GM18873 (cell line): Measurements from ENCODE around the gene PIK3R2.
"Not testable (repeated sequence)": the region's sequence is repeated elsewhere in the genome, so short reads cannot be mapped to it uniquely, and the experiment has no call there.

Experiments
- ATAC-seq: cut with Tn5 transposase; IDR thresholded peaks from one replicate; pipeline ENCODE4 v1.9.1; 2021; ENCODE audit warnings: mild to moderate bottlenecking, moderate library complexity, moderate number of reproducible peaks; ENCODE audit not compliant: unreplicated experiment, low FRiP score

PIK3R2 gene

GRCh38 chr19:18150776-18151624 is 2.0 kb upstream of the PIK3R2 start:
- ATAC-seq = no peak

GRCh38 chr19:18152442-18152816 is 534 bp upstream of the PIK3R2 start:
- ATAC-seq = peak; percentile 57

- ATAC-seq = no peak
Observed at GRCh38 chr19:18153556-18154134, 682 bp downstream of the PIK3R2 start.

GRCh38 chr19:18155095-18156087 is 2.4 kb downstream of the PIK3R2 start:
- ATAC-seq = no peak

GRCh38 chr19:18156268-18156667 is 3.3 kb downstream of the PIK3R2 start:
- no peak for ATAC-seq

GRCh38 chr19:18156841-18157464 is 4.0 kb downstream of the PIK3R2 start:
- ATAC-seq = no peak

GRCh38 chr19:18157465-18158063 is 4.6 kb downstream of the PIK3R2 start:
- no peak for ATAC-seq

GRCh38 chr19:18158467-18158866 is 5.5 kb downstream of the PIK3R2 start:
- no peak for ATAC-seq

GRCh38 chr19:18159059-18159616 is 6.2 kb downstream of the PIK3R2 start:
- not testable (repeated sequence) for ATAC-seq

- ATAC-seq = no peak
Observed at GRCh38 chr19:18159810-18160209, 6.8 kb downstream of the PIK3R2 start.

- no peak for ATAC-seq
Observed at GRCh38 chr19:18160493-18160970, 7.6 kb downstream of the PIK3R2 start.

- ATAC-seq = peak; percentile 33
Observed at GRCh38 chr19:18160971-18161635, 8.1 kb downstream of the PIK3R2 start.

- ATAC-seq = peak; percentile 8
Observed at GRCh38 chr19:18161636-18162002, 8.7 kb downstream of the PIK3R2 start.

- ATAC-seq = no peak
Observed at GRCh38 chr19:18164072-18164471, 11.1 kb downstream of the PIK3R2 start.

- no peak for ATAC-seq
Observed at GRCh38 chr19:18165794-18166544, 13.0 kb downstream of the PIK3R2 start.

- no peak for ATAC-seq
Observed at GRCh38 chr19:18167011-18167410, 14.0 kb downstream of the PIK3R2 start.

GRCh38 chr19:18167975-18168645 is 15.1 kb downstream of the PIK3R2 start:
- ATAC-seq = no peak
